Measurements from ENCODE around the gene KCNMB4.

The KCNMB4 gene

DNA sequence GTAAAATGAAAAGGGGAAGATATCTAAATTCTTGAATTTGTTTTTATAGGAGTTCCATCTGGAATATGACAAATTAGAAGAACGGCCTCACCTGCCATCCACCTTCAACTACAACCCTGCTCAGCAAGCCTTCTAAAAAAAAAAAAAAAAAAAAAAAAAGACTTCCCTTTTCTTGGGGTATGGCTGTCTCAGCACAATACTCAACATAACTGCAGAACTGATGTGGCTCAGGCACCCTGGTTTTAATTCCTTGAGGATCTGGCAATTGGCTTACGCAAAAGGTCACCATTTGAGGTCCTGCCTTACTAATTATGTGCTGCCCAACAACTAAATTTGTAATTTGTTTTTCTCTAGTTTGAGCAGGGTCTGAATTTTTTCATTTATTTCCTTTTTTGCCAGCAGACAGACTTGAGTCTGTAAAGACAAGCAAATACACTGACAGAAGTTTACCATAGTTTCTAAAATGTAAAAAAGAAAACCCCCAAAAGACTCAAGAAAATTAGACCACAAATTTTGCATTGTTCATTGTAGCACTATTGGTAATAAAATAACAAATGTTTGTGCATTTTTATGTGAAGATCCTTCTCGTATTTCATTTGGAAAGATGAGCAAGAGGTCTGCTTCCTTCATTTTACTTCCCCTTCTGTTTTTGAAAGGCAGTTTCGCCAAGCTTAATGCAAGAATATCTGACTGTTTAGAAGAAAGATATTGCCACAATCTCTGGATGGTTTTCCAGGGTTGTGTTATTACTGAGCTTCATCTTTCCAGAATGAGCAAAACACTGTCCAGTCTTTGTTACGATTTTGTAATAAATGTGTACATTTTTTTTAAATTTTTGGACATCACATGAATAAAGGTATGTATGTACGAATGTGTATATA is 12.1 kb upstream of the KCNMB4 start:
- H3K9ac ChIP-seq (ENCODE audit: low read length), result no peak overlapping the region
- H3K36me3 ChIP-seq (ENCODE audit: control insufficient read depth, insufficient read depth, low read length), result peaks cover 28% of the 10 kb centered on the region
- no peak overlapping the region for H3K4me3 ChIP-seq (ENCODE audit: low read depth, low read length)
- no peak overlapping the region for H3K27ac ChIP-seq (ENCODE audit: low read depth, low read length)
- H3K27me3 ChIP-seq (ENCODE audit: control insufficient read depth, insufficient read depth, low read length), result no peaks in the 10 kb centered on the region
- no peaks in the 10 kb centered on the region for H3K9me3 ChIP-seq (ENCODE audit: control insufficient read depth, insufficient read depth, low read depth, low read length)
- H3K4me1 ChIP-seq (ENCODE audit: control insufficient read depth, insufficient read depth, low read length), result no peaks in the 10 kb centered on the region

DNA sequence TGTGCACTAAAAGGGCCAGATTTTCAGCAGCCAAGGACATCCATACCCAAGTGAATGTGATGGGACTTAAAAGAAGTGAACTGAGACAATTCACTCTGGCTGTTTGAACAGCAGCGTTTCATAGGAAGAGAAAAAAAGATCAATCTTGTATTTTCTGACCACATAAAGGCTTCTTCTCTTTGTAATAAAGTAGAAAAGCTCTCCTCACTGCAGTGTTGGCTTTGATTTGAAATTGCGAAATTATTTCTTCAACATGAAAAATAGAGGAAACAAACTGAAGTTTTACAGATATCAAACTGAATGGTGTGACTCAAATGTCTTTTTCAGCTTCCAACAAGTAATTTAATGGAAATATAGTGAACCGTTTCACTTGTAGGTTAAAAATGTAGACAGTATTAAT is 11.3 kb upstream of the KCNMB4 start:
- no peaks in the 10 kb centered on the region for H3K9me3 ChIP-seq (ENCODE audit: control insufficient read depth, insufficient read depth, low read depth, low read length)
- H3K4me1 ChIP-seq (ENCODE audit: control insufficient read depth, insufficient read depth, low read length), result no peaks in the 10 kb centered on the region
- no peaks in the 10 kb centered on the region for H3K27me3 ChIP-seq (ENCODE audit: control insufficient read depth, insufficient read depth, low read length)
- H3K36me3 ChIP-seq (ENCODE audit: control insufficient read depth, insufficient read depth, low read length), result peaks cover 24% of the 10 kb centered on the region
- H3K4me3 ChIP-seq (ENCODE audit: low read depth, low read length), result no peak overlapping the region
- no peak overlapping the region for H3K9ac ChIP-seq (ENCODE audit: low read length)
- H3K27ac ChIP-seq (ENCODE audit: low read depth, low read length), result no peak overlapping the region

DNA sequence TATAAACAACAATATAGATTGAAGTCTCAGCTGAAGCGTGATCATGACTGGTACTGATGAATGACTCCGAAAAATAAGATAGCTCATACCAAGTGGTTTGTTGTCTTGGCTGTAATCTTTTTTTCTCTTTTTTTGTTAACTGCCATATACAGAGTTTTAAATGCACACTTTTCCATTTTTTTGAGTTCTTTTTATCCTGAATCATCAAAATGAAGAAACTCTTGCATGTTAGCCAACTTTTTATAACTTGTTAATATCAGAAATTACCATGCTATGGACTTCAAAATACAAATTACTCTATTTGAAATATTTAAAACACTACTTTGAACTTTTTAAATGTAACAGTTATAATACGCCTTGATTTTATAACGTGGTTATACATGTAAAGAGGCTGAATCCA is 10.1 kb upstream of the KCNMB4 start:
- peaks cover 7% of the 10 kb centered on the region for H3K4me1 ChIP-seq (ENCODE audit: control insufficient read depth, insufficient read depth, low read length)
- no peak overlapping the region for H3K4me3 ChIP-seq (ENCODE audit: low read depth, low read length)
- H3K9me3 ChIP-seq (ENCODE audit: control insufficient read depth, insufficient read depth, low read depth, low read length), result no peaks in the 10 kb centered on the region
- no peak overlapping the region for H3K9ac ChIP-seq (ENCODE audit: low read length)
- H3K27me3 ChIP-seq (ENCODE audit: control insufficient read depth, insufficient read depth, low read length), result no peaks in the 10 kb centered on the region
- no peak overlapping the region for H3K27ac ChIP-seq (ENCODE audit: low read depth, low read length)
- H3K36me3 ChIP-seq (ENCODE audit: control insufficient read depth, insufficient read depth, low read length), result peaks cover 20% of the 10 kb centered on the region

DNA sequence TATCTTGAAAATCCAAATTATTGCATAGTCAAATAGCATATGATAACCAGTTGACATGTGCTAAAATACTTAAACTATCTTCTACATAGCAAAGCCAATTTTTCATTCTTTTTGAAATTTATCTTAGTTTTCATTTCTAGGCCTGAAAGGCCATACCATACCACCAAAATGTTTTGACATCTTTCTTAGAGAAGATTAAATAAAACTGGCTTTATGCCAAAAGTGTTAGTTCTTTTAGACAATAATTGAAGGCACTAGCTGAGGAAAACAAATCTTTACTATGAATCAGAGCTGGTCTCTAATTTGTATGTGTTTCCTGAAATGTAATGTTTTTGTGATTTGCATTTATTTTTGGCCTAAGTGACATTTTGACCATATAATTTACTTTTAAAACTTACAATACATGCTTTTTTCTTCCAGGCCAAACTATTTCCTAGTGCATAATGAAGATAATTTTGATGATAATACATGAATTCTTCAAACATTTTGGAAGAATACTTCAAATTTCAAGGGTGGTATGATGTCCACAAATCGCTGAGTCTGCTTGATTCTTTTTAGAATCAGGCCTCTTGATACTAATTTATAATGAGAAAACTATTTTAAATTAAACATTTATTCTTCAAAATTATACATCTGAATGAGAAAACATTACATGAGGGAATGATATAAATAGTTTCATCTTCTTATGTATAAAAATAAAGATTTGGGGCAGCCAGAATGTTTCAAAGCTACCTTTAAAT is 6.5 kb upstream of the KCNMB4 start:
- Histone ChIP-seq H3K27ac (ENCODE audit: low read depth, low read length) (no peak overlapping the region), H3K36me3 (ENCODE audit: control insufficient read depth, insufficient read depth, low read length) (peaks cover 8% of the 10 kb centered on the region), H3K4me1 (ENCODE audit: control insufficient read depth, insufficient read depth, low read length) (peaks cover 7% of the 10 kb centered on the region), H3K4me3 (ENCODE audit: low read depth, low read length) (no peak overlapping the region), H3K27me3 (ENCODE audit: control insufficient read depth, insufficient read depth, low read length) (peaks cover 3% of the 10 kb centered on the region), H3K9ac (ENCODE audit: low read length) (no peak overlapping the region), H3K9me3 (ENCODE audit: control insufficient read depth, insufficient read depth, low read depth, low read length) (no peaks in the 10 kb centered on the region)

DNA sequence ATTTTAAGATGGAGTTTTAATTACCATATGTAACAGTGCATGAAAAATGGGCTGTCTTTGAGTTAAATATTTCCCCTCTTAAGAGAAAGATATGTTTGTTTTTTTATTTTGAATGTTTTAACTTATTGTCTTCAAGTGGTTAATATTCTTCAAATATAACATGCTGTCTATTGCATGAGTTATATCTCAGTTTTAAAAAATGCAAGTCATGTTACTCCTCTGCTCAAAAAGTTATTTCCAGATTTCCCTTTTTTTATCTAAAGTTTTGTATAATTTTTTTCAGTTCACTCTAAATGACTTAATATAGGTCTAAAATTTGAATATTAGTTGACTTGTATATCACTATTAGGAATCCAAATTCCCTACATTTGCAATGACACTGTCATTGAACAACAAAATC is 5.9 kb upstream of the KCNMB4 start:
- Histone ChIP-seq H3K4me1 (ENCODE audit: control insufficient read depth, insufficient read depth, low read length) (peaks cover 7% of the 10 kb centered on the region), H3K4me3 (ENCODE audit: low read depth, low read length) (peak overlapping the region; percentile 14; the same call in 1 of the 2 replicates), H3K27me3 (ENCODE audit: control insufficient read depth, insufficient read depth, low read length) (peaks cover 9% of the 10 kb centered on the region), H3K36me3 (ENCODE audit: control insufficient read depth, insufficient read depth, low read length) (peaks cover 3% of the 10 kb centered on the region; the same call in 1 of the 2 replicates), H3K9ac (ENCODE audit: low read length) (no peak overlapping the region), H3K9me3 (ENCODE audit: control insufficient read depth, insufficient read depth, low read depth, low read length) (no peaks in the 10 kb centered on the region), H3K27ac (ENCODE audit: low read depth, low read length) (peak overlapping the region; percentile 22; the same call in 1 of the 2 replicates)

DNA sequence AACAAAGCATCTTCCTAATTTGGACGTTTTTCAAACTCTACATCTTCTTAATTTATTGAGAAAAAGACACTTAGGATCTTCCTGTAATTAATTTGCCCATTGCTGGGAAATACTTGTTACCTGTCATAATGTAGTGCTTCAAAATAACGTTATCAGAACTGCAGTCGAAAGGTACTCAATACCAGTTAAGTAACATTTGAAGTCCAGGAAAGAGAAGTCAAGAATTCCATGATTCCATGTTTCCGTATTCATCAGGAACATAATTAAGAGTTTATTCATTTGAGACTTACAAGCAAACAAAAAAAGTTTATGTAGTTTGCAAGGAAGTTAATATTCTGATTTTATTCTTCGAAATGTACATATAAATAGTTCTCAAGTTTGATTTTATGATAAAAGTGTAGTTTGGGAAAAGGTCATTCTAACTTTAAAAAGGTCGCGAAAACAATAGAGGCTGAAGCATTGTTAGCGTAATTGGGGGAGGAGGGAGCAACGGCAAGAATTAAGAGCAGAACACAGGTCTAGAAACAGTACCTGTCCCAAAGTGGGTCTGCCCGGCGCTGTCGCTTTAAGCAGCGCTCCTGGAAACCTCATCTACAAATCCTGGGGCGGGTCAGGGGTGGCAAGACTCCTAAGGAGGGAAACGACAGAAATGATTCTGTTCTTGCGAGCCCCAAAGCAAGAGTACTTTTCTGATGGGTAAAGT is 1.2 kb upstream of the KCNMB4 start:
- Histone ChIP-seq H3K9ac (ENCODE audit: low read length) (peak overlapping the region; percentile 62), H3K9me3 (ENCODE audit: control insufficient read depth, insufficient read depth, low read depth, low read length) (no peaks in the 10 kb centered on the region), H3K27me3 (ENCODE audit: control insufficient read depth, insufficient read depth, low read length) (peaks cover 14% of the 10 kb centered on the region), H3K36me3 (ENCODE audit: control insufficient read depth, insufficient read depth, low read length) (no peaks in the 10 kb centered on the region), H3K4me1 (ENCODE audit: control insufficient read depth, insufficient read depth, low read length) (peaks cover 7% of the 10 kb centered on the region), H3K4me3 (ENCODE audit: low read depth, low read length) (peak overlapping the region; percentile 95), H3K27ac (ENCODE audit: low read depth, low read length) (no peak overlapping the region)

DNA sequence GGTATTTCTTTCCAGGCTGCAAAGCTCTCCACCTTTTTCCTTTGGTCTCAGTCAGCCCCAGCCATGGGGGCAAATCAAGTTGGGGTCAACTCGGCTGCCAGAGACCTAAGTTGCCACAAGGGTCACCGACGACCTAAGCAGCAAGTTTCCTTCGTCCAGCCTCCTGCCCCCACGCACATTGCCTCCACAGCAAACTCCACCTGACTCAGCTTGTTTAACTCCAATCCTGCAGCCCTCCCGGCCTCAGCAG is 767 bp upstream of the KCNMB4 start:
- Histone ChIP-seq H3K27ac (ENCODE audit: low read depth, low read length) (no peak overlapping the region), H3K4me3 (ENCODE audit: low read depth, low read length) (peak overlapping the region; percentile 95), H3K9me3 (ENCODE audit: control insufficient read depth, insufficient read depth, low read depth, low read length) (no peaks in the 10 kb centered on the region)

DNA sequence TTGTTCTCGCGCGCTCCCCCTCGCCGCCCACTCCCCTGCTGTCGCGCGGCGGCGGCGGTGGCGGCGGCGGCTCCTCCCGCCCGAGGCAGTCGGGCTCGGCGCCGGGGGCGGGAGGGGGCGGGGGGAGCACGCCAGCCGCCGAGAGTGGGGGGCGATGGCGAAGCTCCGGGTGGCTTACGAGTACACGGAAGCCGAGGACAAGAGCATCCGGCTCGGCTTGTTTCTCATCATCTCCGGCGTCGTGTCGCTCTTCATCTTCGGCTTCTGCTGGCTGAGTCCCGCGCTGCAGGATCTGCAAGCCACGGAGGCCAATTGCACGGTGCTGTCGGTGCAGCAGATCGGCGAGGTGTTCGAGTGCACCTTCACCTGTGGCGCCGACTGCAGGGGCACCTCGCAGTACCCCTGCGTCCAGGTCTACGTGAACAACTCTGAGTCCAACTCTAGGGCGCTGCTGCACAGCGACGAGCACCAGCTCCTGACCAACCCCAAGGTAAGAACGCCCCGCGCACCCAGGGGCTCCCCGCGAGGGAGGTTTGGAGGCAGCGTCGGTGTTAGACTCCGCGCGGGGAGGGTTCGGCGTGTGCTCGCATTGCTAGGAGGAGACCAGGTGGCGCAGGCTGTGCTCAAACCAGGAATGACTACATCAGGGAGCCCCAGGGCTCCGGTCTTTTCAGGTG is 629 bp downstream of the KCNMB4 start:
- Histone ChIP-seq H3K36me3 (ENCODE audit: control insufficient read depth, insufficient read depth, low read length) (peaks cover 5% of the 10 kb centered on the region; the same call in 1 of the 2 replicates), H3K27ac (ENCODE audit: low read depth, low read length) (peak overlapping the region; percentile 48; the same call in 1 of the 2 replicates), H3K4me3 (ENCODE audit: low read depth, low read length) (peak overlapping the region; percentile 95), H3K4me1 (ENCODE audit: control insufficient read depth, insufficient read depth, low read length) (no peaks in the 10 kb centered on the region; the same call in none of the 2 replicates), H3K27me3 (ENCODE audit: control insufficient read depth, insufficient read depth, low read length) (peaks cover 14% of the 10 kb centered on the region), H3K9me3 (ENCODE audit: control insufficient read depth, insufficient read depth, low read depth, low read length) (no peaks in the 10 kb centered on the region), H3K9ac (ENCODE audit: low read length) (peak overlapping the region; percentile 89)

More for the DNA sequence above, 767 bp upstream of the KCNMB4 start:
- H3K9ac ChIP-seq (ENCODE audit: low read length), result peak overlapping the region; percentile 62
- no peaks in the 10 kb centered on the region for H3K36me3 ChIP-seq (ENCODE audit: control insufficient read depth, insufficient read depth, low read length)
- H3K27me3 ChIP-seq (ENCODE audit: control insufficient read depth, insufficient read depth, low read length), result peaks cover 14% of the 10 kb centered on the region
- H3K4me1 ChIP-seq (ENCODE audit: control insufficient read depth, insufficient read depth, low read length), result peaks cover 3% of the 10 kb centered on the region

DNA sequence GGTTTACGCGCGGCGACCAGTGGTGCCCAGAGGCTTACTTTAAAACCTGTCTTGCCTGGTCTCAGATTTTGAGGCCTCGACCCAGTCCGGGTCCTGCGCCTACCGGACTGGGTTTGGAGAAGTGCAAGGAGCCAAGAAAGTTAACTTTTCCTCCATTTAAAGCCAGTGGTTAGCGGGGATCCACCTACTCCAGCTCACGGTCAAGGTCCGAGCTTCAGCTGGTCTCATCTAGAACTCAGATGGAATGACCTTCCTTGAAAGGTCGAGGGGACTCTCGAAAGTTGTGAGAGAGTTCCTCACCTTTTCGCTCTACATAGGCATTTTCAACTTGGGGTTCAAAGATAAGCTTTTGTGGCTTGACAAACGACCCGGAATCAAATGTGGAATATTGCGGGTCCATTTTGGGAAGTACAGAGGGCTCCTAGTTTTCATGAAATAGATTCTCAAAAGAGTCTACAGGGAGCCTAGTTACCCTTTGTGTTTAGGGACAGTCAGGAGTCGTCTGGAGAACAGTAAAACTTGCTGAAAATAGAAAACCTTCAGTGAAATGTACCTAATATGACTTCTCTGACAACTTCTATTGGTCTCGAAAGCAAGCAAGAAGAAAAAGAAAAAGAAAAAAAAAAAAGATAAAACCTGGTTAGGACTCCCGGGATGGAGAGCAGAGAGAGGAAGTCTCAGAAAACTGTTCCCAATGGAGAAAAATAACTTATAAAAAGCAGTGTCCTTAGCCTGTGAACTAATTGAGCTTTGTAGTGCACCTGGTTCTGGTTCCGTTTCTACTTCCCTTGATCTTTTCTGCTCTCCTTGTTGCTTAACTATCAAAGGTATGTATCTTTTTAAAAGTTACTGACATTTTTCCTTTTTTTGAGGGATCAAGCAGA is 1.4 kb downstream of the KCNMB4 start:
- Histone ChIP-seq H3K4me1 (ENCODE audit: control insufficient read depth, insufficient read depth, low read length) (no peaks in the 10 kb centered on the region; the same call in none of the 2 replicates), H3K27me3 (ENCODE audit: control insufficient read depth, insufficient read depth, low read length) (peaks cover 14% of the 10 kb centered on the region)

DNA sequence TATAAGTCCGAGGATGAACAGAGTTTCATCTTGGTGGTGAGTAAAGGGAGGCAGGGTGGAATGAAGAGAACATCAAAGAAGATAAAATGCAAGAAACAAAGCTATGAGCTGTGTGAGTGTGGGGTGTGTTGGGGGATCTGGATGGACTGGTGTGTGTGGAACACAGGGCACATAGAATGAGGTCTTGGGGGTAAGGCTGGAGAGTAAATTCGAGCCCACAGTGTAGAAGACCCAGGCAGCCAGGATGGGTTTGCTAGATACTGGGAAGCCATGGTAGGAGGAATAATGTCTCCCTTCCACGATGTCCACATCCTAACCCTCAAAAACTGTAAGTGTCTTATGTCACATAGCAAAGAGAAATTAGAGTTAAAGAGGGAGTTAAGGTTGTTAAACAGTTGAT is 6.8 kb downstream of the KCNMB4 start:
- peaks cover 6% of the 10 kb centered on the region; the same call in 1 of the 2 replicates for H3K9me3 ChIP-seq (ENCODE audit: control insufficient read depth, insufficient read depth, low read depth, low read length)
- peaks cover 26% of the 10 kb centered on the region; the same call in 1 of the 2 replicates for H3K36me3 ChIP-seq (ENCODE audit: control insufficient read depth, insufficient read depth, low read length)
- no peaks in the 10 kb centered on the region; the same call in none of the 2 replicates for H3K4me1 ChIP-seq (ENCODE audit: control insufficient read depth, insufficient read depth, low read length)
- no peaks in the 10 kb centered on the region for H3K27me3 ChIP-seq (ENCODE audit: control insufficient read depth, insufficient read depth, low read length)
- no peak overlapping the region for H3K27ac ChIP-seq (ENCODE audit: low read depth, low read length)
- no peak overlapping the region for H3K9ac ChIP-seq (ENCODE audit: low read length)
- H3K4me3 ChIP-seq (ENCODE audit: low read depth, low read length), result no peak overlapping the region

More for the DNA sequence above, 1.4 kb downstream of the KCNMB4 start:
- Histone ChIP-seq H3K27ac (ENCODE audit: low read depth, low read length) (no peak overlapping the region; the same call in 1 of the 2 replicates), H3K4me3 (ENCODE audit: low read depth, low read length) (peak overlapping the region; percentile 95), H3K9me3 (ENCODE audit: control insufficient read depth, insufficient read depth, low read depth, low read length) (no peaks in the 10 kb centered on the region), H3K9ac (ENCODE audit: low read length) (peak overlapping the region; percentile 89), H3K36me3 (ENCODE audit: control insufficient read depth, insufficient read depth, low read length) (peaks cover 12% of the 10 kb centered on the region; the same call in 1 of the 2 replicates)

Data from HUES6 (cell line).